ENCODE measurements around the gene ADAMTS2.

Gene ADAMTS2

DNA sequence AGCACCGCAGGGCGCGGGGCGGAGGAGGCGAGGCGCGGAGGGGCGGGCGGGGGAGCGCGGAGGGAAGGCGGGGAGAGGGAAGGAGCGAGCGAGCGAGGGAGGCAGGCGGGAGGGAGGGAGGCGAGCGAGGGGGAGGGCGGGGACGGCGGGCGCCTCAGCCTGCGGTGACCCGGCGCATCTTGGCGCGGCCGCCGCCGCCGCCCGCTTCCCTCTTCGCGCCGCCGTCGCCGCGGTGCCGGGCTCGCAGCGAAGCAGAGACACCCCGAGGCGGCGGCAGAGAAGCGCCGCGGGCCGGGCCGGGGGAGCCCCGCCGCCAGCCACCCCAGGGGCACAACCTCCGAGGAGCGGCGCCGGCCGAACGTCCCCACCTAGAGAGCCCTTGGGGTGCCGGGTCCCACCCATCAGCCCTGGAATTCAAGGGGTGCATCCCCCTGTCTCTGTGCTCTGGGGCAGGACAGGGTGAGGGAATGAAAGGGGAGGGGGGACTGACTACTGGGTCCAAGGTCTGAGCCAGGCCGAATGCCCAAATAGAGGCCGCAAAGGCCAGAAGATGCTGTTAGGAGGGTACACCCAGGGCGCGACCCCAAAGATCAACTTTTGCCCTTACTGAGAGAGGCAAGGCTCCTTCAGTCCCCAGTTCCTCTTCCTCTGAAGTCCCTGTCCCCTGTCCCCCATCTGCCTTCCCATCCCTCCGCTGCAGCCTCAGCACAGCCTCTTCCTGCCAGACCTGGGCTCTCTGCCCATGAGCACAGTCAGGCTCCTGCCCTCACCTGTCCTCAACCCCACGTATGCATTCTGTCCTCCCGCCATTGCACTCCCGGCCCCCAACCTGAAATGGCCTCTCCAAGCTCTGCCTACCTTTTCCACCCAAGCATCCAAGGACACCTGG, at the start of gene ADAMTS2:
TSS of gene ADAMTS2 (minus strand) at position 29 of the 889 bp plus-strand sequence. CDS start 133 bp downstream, outside the sequence.
- peak; percentile 78 for DNase-seq

DNA sequence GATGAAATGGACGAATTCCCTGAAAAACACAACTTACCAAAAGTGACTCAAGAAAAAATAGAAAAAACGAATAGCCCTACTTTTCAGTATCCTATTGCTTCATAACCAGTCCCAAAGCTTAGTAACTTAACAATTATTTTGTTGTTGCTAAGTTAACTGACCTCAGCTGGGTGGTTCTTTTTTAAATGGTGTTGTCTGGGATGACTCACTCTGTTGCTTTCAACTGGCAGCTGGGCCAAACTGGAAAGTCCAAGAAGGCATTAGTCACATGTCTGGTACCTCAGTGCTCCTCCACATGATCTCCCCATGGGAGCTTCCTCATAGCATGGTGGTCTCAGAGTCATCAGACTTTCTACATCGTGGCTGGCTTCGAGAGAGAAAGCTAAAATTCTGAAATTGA, 47.8 kb upstream of the ADAMTS2 start:
- DNase-seq: peak; percentile 9

GRCh38 chr5:179387151-179388110, 42.2 kb upstream of the ADAMTS2 start:
- no peak for DNase-seq

- no peak for DNase-seq
Measured at GRCh38 chr5:179385914-179386313, 40.7 kb upstream of the ADAMTS2 start.

DNA sequence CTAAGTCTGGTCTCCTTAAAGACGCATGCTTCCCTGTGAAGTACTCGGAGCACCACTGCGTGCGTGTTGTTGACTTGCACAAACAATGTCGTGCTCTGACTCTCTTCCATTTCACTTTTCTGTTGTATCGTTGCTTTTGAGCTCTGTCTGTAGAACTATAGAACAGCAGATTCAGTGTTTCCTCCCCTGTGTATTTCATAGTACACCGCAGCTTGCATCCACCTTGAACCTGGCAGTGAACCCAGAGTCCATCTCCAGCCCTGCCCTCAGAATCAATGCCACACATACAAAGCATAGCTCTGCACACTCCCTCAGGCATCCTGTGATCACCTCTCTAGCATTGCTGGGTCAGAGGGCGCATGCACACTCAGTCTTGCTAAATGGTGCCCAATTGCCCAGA, 37.2 kb upstream of the ADAMTS2 start:
- no peak for DNase-seq

- no peak for DNase-seq
Measured at GRCh38 chr5:179381691-179382090, 36.4 kb upstream of the ADAMTS2 start.

GRCh38 chr5:179380211-179381035, 35.2 kb upstream of the ADAMTS2 start:
- DNase-seq: no peak

DNA sequence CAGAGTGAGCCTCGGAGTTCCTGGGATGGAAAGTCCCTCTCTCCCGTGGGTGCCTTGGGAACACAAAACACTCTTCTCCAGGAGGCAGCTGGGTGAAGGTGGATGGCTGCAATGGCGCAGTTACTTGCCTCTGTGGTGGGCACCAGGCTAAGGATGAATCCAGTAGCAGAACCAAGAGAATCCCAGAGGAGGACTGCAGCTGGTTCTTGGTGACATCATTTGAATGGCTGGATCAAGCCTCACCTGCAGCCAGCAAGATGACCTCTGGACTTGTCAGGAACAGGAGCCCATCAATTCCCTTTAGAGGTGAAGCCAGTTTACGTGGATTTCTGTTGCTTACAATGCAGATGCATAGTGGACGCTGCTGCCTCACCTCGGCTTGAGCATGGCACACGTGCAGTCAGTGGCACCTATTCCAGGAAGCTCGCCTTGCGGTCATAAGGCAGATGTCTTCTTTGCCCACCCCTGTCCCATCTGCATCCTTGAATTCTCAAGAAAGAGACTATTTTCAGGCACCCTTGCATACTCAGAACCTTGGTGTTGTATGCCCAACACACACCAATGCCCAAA, 34.1 kb upstream of the ADAMTS2 start:
- no peak for DNase-seq

- DNase-seq: no peak
Measured at GRCh38 chr5:179378441-179379271, 33.4 kb upstream of the ADAMTS2 start.

- DNase-seq: no peak
Measured at GRCh38 chr5:179378116-179378440, 32.8 kb upstream of the ADAMTS2 start.

DNA sequence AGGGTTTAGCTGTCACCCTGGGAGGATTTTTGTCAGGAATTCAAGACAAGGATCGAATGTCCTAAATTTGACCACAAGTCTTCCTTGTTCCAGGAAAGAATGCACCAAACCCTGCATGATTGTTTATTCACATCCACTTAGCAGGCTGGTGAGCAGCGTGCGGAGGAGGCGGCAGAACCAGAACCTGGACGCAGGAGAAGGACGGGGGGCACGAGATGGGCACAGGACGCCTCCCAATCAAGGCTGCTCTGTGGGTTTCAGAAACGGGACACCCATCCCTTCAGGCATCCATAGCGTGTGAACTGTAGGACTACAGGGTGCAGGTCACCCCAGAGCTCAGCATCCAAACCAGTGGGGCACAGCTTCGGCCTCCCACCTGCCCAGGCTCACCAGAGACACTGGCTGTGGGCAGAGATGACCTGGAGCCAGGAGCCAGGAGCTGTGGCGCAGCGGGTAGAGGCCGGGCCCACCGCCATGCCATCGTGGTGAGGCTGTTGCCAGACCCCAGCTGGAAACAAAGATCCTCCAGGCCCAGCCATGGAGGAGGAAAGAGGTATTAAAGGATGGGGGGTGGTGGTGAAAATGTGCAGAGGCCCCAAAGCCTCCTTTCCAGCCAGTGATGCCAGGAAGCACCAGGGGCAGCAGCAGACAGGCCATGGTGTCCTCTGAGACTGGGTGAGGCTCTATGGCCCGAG, 32.3 kb upstream of the ADAMTS2 start:
- DNase-seq: no peak

GRCh38 chr5:179376701-179377420, 31.6 kb upstream of the ADAMTS2 start:
- DNase-seq: no peak

DNA sequence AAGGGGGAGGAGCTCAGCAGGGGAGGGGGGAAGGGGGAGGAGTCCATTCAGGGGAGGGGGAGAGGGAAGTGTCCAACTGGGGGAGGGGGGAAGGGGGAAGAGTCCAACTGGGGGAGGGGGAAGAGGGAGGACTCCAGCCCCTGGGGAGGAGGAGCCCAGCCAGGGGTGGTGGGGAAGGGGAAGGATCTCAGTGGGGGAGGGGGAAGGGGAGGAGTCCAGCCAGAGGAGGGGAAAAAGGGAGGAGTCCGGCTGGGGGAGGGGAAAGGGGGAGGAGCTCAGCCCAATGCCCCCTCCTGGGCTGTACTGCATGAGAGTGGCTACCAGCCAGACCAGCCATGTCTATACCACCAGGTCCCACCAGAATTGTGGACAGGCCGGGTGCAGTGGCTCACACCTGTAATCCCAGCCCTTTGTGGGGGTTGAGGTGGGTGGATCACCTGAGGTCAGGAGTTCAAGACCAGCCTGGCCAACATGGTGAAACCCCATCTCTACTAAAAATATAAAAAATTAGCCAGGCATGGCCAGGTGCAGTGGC, 30.6 kb upstream of the ADAMTS2 start:
- no peak for DNase-seq

DNA sequence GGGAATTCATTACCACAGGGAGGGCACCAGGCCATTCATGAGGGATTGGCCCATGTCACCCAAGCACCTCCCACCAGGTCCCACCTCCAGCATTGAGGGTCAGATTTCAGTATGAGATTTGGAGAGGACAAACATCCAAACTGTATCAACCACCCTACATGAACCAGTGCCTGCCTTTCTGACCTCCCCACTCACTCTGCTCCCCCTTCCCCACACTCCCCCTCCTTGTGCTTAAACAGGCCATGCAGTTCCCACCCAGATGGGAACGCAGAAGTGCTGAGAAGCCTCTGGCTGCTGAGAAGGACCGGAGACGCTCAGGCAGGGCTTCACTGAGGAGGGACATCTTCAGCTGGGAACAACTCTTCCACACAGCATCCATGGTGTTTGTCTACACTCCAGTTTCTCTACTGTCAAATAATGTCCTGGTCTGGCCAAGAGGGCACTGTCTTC, 30.0 kb upstream of the ADAMTS2 start:
- no peak for DNase-seq

DNA sequence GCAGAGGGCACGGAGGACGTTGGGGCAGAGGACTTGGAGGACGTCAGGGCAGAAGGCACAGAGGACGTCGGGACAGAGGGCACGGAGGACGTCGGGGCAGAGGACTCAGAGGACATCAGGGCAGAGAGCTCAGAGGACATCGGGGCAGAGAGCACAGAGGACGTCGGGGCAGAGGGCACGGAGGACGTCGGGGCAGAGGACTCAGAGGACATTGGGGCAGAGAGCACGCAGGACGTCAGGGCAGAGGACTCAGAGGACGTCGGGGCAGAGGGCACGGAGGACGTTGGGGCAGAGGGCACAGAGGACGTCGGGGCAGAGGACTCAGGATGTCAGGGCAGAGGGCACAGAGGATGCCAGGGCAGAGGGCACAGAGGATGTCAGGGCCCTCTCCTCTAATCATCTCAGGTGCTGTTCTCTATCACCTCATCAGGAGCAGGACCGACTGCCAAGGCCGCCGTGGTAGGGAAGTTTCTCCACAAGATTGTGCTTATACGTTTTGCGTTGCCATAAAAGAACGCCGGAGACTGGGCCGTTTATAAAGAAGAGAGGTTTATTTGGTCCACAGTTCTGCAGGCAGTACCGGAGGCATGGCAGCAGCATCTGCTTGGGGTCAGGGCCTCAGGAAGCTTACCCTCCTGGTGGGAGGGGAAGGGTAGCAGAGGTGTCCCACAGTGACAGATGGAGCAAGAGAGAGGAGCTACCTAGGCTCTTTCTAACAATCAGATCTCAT, 29.4 kb upstream of the ADAMTS2 start:
- DNase-seq: no peak

- DNase-seq: no peak
Measured at GRCh38 chr5:179373961-179374505, 28.8 kb upstream of the ADAMTS2 start.

- no peak for DNase-seq
Measured at GRCh38 chr5:179373101-179373934, 28.1 kb upstream of the ADAMTS2 start.
